ENCODE results near the gene KLHL40. TPM values are rescaled to one million over a fixed set of nuclear protein-coding genes. Genes with fewer than 3 reads are reported as not detected.

KLHL40 gene
- total RNA-seq, 6 experiments from 2014 or later: not detected

DNA sequence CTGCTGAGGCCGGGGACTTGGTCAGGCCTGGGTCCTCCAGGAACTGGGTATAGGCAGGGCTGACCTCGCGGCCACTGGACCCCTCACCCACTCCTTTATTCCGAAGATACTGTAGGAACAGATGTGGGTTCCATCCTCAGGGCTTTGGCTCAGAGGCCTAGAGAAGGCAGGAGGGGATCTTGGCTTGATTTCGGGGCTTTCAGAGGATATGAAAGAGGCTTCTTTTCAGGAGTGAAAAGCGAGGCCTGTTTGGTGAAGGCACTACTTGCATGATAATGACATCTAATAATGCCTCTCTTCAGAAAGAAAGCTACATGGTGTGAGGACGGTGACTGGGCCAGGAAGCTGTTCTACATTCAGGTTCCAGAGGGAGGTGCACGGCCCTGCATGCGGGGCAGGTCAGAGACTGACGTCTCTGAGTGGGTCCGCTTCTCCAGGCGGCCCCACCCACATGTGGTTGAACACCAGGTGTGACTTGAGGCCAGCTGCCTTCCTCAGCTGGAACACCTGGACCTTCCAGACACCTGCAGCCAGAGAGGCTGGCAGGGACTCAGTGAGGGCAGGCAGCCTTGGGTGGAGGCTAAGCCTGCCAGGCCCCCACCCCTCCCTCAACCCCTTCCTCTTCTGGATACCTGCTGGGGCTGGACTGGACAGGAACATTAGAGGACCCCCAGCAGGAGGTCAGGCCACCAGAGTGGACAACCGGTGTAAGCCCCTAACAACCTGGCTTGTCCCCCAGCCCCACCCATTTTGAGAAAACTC lies 48.3 kb downstream of the KLHL40 start:
- no peaks in the 10 kb centered on the region for H3K36me3 Mint-ChIP-seq (ENCODE audit: low read depth)
- no peak overlapping the region for H3K27ac Mint-ChIP-seq
- peaks cover 4% of the 10 kb centered on the region for H3K9me3 Mint-ChIP-seq
- peaks cover 26% of the 10 kb centered on the region for H3K27me3 Mint-ChIP-seq (ENCODE audit: insufficient read depth)
- TF ChIP-seq, protein P1, sequence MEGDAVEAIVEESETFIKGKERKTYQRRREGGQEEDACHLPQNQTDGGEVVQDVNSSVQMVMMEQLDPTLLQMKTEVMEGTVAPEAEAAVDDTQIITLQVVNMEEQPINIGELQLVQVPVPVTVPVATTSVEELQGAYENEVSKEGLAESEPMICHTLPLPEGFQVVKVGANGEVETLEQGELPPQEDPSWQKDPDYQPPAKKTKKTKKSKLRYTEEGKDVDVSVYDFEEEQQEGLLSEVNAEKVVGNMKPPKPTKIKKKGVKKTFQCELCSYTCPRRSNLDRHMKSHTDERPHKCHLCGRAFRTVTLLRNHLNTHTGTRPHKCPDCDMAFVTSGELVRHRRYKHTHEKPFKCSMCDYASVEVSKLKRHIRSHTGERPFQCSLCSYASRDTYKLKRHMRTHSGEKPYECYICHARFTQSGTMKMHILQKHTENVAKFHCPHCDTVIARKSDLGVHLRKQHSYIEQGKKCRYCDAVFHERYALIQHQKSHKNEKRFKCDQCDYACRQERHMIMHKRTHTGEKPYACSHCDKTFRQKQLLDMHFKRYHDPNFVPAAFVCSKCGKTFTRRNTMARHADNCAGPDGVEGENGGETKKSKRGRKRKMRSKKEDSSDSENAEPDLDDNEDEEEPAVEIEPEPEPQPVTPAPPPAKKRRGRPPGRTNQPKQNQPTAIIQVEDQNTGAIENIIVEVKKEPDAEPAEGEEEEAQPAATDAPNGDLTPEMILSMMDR (IDR thresholded peaks at IDR 0.05): no peak
- H3K4me3 Mint-ChIP-seq: no peak overlapping the region
- no peak for DNase-seq
- no peaks in the 10 kb centered on the region for H3K4me1 Mint-ChIP-seq (ENCODE audit: low read depth)

DNA sequence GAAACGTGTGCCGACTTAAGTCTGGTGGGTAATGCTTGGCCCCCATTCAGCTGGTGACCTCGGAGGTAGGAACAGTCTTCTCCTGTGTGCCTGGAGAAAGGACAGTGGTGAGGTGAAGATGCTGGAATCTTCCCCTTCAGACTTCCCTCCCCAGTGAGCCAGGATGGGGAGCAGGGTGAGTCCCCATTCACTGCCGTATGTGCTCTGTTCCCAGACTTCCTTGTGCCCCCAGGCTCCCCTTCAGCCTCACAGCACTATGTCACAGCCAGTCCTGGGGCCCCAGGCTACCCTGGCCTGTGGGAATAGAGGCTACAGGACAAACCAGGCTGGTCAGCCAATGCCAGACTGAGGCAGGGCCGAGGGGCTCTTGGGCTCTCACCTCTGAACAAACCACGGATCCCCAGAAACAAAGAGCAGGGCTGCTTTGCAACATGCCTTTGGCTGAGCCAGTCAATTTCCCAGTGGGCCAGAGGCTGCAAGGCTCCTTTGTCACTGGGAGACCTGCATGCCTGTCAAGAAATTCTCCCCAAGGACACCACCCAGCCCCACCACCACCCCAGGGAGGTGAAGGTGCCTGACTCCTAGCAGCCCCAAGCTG lies 49.0 kb downstream of the KLHL40 start:
- H3K36me3 Mint-ChIP-seq (ENCODE audit: low read depth): no peaks in the 10 kb centered on the region
- H3K27ac Mint-ChIP-seq: no peak overlapping the region
- TF ChIP-seq, protein P1 (IDR thresholded peaks at IDR 0.05): no peak
- no peaks in the 10 kb centered on the region; the same call in 1 of the 2 replicates for H3K9me3 Mint-ChIP-seq
- H3K4me1 Mint-ChIP-seq (ENCODE audit: low read depth): no peaks in the 10 kb centered on the region
- H3K4me3 Mint-ChIP-seq: no peak overlapping the region
- H3K27me3 Mint-ChIP-seq (ENCODE audit: insufficient read depth): peaks cover 22% of the 10 kb centered on the region
- DNase-seq: no peak

DNA sequence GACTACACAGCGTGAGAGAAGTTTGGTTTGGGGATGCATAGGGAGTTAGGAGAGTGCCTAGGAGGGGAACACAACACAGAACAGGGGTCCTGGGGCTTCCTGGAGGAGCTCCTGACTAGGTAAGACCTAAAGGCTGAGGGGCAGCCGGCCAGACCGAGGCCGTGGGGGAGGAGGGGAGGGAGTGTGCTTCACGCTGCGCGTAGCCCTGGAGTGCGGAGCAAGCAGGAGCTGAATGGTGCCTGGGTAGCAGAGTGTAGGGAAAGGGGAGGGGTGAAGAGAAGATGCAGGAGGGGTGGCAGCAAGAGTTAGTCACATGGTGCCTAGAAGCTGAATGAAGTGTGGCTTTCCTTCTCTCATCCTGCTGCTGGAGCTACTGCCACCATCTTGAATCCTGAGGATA lies 49.7 kb downstream of the KLHL40 start:
- H3K9me3 Mint-ChIP-seq: no peaks in the 10 kb centered on the region; the same call in 1 of the 2 replicates
- TF ChIP-seq, protein P1 (IDR thresholded peaks at IDR 0.05): no peak
- no peaks in the 10 kb centered on the region for H3K4me1 Mint-ChIP-seq (ENCODE audit: low read depth)
- H3K27me3 Mint-ChIP-seq (ENCODE audit: insufficient read depth): peaks cover 22% of the 10 kb centered on the region
- no peak for DNase-seq
- H3K4me3 Mint-ChIP-seq: no peak overlapping the region
- H3K27ac Mint-ChIP-seq: no peak overlapping the region
- no peaks in the 10 kb centered on the region for H3K36me3 Mint-ChIP-seq (ENCODE audit: low read depth)

DNA sequence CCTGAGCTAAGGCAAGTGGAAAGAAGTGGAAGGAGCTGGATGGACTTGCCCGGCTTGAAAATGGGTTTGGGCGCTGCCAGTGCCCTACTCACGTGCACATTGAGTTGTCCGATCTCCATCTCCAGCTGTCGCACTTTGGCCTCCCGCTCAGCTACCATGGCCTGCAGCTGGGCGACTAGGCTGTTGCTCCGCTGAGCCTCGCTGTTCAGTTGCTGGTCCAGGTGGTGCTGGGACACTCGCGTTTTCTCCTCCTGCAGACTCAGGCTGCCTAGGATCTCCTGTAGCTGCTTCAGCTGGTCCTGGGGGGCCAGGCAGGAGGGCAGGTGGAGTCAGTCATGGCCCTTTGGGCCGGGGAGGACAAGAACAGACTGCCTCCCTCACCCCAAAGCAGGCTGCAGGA lies 50.3 kb downstream of the KLHL40 start:
- Mint-ChIP-seq H3K27ac (no peak overlapping the region), H3K36me3 (ENCODE audit: low read depth) (no peaks in the 10 kb centered on the region), H3K27me3 (ENCODE audit: insufficient read depth) (peaks cover 25% of the 10 kb centered on the region), H3K4me1 (ENCODE audit: low read depth) (no peaks in the 10 kb centered on the region), H3K4me3 (no peak overlapping the region), H3K9me3 (no peaks in the 10 kb centered on the region; the same call in 1 of the 2 replicates)
- DNase-seq: no peak
- TF ChIP-seq, protein P1 (IDR thresholded peaks at IDR 0.05): no peak

DNA sequence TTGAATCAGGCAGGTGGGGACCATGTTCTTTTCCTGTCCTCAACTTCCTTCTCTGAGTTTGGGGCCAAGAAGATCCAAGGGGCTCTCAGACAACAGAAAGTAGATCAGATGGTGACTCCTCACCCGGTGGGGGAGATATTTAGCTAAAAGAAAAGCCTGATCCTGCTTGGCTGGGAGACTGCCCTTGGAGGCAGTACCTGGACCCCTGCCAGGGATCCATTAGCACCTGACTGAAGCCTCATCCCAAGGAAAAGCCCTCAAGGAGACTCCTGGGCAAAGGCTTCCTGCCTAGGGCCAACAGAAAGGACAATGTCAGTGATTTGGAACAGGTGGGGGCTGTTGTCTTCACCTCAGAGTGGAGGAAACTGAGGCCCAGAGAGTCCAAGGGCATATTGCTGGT lies 50.7 kb downstream of the KLHL40 start:
- Mint-ChIP-seq H3K27me3 (ENCODE audit: insufficient read depth) (peaks cover 26% of the 10 kb centered on the region), H3K36me3 (ENCODE audit: low read depth) (no peaks in the 10 kb centered on the region), H3K4me3 (no peak overlapping the region), H3K4me1 (ENCODE audit: low read depth) (no peaks in the 10 kb centered on the region), H3K27ac (no peak overlapping the region), H3K9me3 (no peaks in the 10 kb centered on the region; the same call in 1 of the 2 replicates)
- TF ChIP-seq, protein P1 (IDR thresholded peaks at IDR 0.05): no peak
- no peak for DNase-seq

Data from HFFc6 (cell line).